ENCODE measurements around the gene MAPK12. TPM values are rescaled to one million over a fixed set of nuclear protein-coding genes. Genes with fewer than 3 reads are reported as not detected.

Gene MAPK12
- total and polyA plus RNA-seq, 4 donors = 0.83 to 2.8 (median 1.9) TPM

GRCh38 chr22:50289151-50289941 is 27.9 kb upstream of the MAPK12 start:
- WGBS = 96% methylated on average over 57 of the region's 57 CpGs

GRCh38 chr22:50287731-50288130 is 26.2 kb upstream of the MAPK12 start:
- H3K27ac ChIP-seq (ENCODE audit: low read depth in 1 of 2, low read length in 2 of 2) = no peak overlapping the region
- H3K9ac ChIP-seq (ENCODE audit: low read depth in 1 of 2, low read length in 2 of 2) = no peak overlapping the region
- no peak for DNase-seq (ENCODE audit: low spot score)
- H3K4me3 ChIP-seq (ENCODE audit: low read depth in 1 of 3, low read length in 3 of 3) = no peak overlapping the region
- no peak for TF ChIP-seq FOXA2 (IDR thresholded peaks at IDR 0.05)
- TF ChIP-seq JUND (IDR thresholded peaks at IDR 0.05) = no peak
- TF ChIP-seq HNF4G (IDR thresholded peaks at IDR 0.05) = no peak
- no peak for TF ChIP-seq RXRA (IDR thresholded peaks at IDR 0.05)
- no peak for TF ChIP-seq RAD21 (IDR thresholded peaks at IDR 0.05)
- no peak for TF ChIP-seq YY1 (IDR thresholded peaks at IDR 0.05)
- no peak for TF ChIP-seq SP1 (IDR thresholded peaks at IDR 0.05)
- TF ChIP-seq GABPA (IDR thresholded peaks at IDR 0.05 in 1 of 2, conservative IDR thresholded peaks at IDR 0.05 in 1 of 2) = no peak
- TF ChIP-seq, protein P1, sequence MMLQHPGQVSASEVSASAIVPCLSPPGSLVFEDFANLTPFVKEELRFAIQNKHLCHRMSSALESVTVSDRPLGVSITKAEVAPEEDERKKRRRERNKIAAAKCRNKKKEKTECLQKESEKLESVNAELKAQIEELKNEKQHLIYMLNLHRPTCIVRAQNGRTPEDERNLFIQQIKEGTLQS (IDR thresholded peaks at IDR 0.05) = no peak
- peaks cover 14 to 60% (median 27%) of the 10 kb centered on the region in 4 donors for H3K36me3 ChIP-seq (ENCODE audit: control insufficient read depth in 4 of 4, insufficient read depth in 3 of 4, low read depth in 1 of 4, low read length in 3 of 4)
- H3K27me3 ChIP-seq (ENCODE audit: control insufficient read depth in 4 of 4, insufficient read depth in 4 of 4, low read length in 3 of 4) = no peaks in the 10 kb centered on the region
- 96% methylated on average over 31 of the region's 31 CpGs for WGBS
- no peaks in the 10 kb centered on the region for H3K9me3 ChIP-seq (ENCODE audit: control insufficient read depth in 4 of 4, low read length in 3 of 4)
- peaks cover 5 to 14% (median 6%) of the 10 kb centered on the region in 4 donors for H3K4me1 ChIP-seq (ENCODE audit: control insufficient read depth in 4 of 4, insufficient read depth in 4 of 4, low read length in 3 of 4)

More at GRCh38 chr22:50289151-50289941, 27.9 kb upstream of the MAPK12 start:
- Histone ChIP-seq H3K27me3 (ENCODE audit: control insufficient read depth in 4 of 4, insufficient read depth in 4 of 4, low read length in 3 of 4) (no peaks in the 10 kb centered on the region), H3K9me3 (ENCODE audit: control insufficient read depth in 4 of 4, low read length in 3 of 4) (no peaks in the 10 kb centered on the region), H3K36me3 (ENCODE audit: control insufficient read depth in 4 of 4, insufficient read depth in 3 of 4, low read depth in 1 of 4, low read length in 3 of 4) (peaks cover 14 to 48% (median 22%) of the 10 kb centered on the region in 4 donors), H3K27ac (ENCODE audit: low read depth in 1 of 2, low read length in 2 of 2) (no peak overlapping the region), H3K9ac (ENCODE audit: low read depth in 1 of 2, low read length in 2 of 2) (no peak overlapping the region), H3K4me1 (ENCODE audit: control insufficient read depth in 4 of 4, insufficient read depth in 4 of 4, low read length in 3 of 4) (peaks cover 16 to 29% (median 21%) of the 10 kb centered on the region in 4 donors), H3K4me3 (ENCODE audit: low read depth in 1 of 3, low read length in 3 of 3) (no peak overlapping the region)
- DNase-seq (ENCODE audit: low spot score) = no peak
- TF ChIP-seq EGR1 (IDR thresholded peaks at IDR 0.05; ENCODE audit: low read depth in 2 of 2) = no peak
- TF ChIP-seq RXRA (IDR thresholded peaks at IDR 0.05) = no peak
- TF ChIP-seq, protein P1 (IDR thresholded peaks at IDR 0.05) = no peak
- TF ChIP-seq, protein P2, sequence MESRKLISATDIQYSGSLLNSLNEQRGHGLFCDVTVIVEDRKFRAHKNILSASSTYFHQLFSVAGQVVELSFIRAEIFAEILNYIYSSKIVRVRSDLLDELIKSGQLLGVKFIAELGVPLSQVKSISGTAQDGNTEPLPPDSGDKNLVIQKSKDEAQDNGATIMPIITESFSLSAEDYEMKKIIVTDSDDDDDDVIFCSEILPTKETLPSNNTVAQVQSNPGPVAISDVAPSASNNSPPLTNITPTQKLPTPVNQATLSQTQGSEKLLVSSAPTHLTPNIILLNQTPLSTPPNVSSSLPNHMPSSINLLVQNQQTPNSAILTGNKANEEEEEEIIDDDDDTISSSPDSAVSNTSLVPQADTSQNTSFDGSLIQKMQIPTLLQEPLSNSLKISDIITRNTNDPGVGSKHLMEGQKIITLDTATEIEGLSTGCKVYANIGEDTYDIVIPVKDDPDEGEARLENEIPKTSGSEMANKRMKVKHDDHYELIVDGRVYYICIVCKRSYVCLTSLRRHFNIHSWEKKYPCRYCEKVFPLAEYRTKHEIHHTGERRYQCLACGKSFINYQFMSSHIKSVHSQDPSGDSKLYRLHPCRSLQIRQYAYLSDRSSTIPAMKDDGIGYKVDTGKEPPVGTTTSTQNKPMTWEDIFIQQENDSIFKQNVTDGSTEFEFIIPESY (IDR thresholded peaks at IDR 0.05) = no peak
- TF ChIP-seq HNF4G (IDR thresholded peaks at IDR 0.05) = no peak
- TF ChIP-seq, protein P3, sequence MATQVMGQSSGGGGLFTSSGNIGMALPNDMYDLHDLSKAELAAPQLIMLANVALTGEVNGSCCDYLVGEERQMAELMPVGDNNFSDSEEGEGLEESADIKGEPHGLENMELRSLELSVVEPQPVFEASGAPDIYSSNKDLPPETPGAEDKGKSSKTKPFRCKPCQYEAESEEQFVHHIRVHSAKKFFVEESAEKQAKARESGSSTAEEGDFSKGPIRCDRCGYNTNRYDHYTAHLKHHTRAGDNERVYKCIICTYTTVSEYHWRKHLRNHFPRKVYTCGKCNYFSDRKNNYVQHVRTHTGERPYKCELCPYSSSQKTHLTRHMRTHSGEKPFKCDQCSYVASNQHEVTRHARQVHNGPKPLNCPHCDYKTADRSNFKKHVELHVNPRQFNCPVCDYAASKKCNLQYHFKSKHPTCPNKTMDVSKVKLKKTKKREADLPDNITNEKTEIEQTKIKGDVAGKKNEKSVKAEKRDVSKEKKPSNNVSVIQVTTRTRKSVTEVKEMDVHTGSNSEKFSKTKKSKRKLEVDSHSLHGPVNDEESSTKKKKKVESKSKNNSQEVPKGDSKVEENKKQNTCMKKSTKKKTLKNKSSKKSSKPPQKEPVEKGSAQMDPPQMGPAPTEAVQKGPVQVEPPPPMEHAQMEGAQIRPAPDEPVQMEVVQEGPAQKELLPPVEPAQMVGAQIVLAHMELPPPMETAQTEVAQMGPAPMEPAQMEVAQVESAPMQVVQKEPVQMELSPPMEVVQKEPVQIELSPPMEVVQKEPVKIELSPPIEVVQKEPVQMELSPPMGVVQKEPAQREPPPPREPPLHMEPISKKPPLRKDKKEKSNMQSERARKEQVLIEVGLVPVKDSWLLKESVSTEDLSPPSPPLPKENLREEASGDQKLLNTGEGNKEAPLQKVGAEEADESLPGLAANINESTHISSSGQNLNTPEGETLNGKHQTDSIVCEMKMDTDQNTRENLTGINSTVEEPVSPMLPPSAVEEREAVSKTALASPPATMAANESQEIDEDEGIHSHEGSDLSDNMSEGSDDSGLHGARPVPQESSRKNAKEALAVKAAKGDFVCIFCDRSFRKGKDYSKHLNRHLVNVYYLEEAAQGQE (IDR thresholded peaks at IDR 0.05) = no peak
- TF ChIP-seq RAD21 (IDR thresholded peaks at IDR 0.05) = no peak
- TF ChIP-seq YY1 (IDR thresholded peaks at IDR 0.05) = no peak
- no peak for TF ChIP-seq HNF4A (conservative IDR thresholded peaks at IDR 0.05)
- TF ChIP-seq FOXA2 (IDR thresholded peaks at IDR 0.05) = no peak
- TF ChIP-seq, protein P4, sequence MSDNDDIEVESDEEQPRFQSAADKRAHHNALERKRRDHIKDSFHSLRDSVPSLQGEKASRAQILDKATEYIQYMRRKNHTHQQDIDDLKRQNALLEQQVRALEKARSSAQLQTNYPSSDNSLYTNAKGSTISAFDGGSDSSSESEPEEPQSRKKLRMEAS (IDR thresholded peaks at IDR 0.05) = no peak
- no peak for TF ChIP-seq NR2F2 (IDR thresholded peaks at IDR 0.05)
- no peak for TF ChIP-seq GABPA (IDR thresholded peaks at IDR 0.05 in 1 of 2, conservative IDR thresholded peaks at IDR 0.05 in 1 of 2)
- no peak for TF ChIP-seq JUND (IDR thresholded peaks at IDR 0.05)
- no peak for TF ChIP-seq FOXA1 (IDR thresholded peaks at IDR 0.05)
- TF ChIP-seq TAF1 (conservative IDR thresholded peaks at IDR 0.05) = no peak

All from liver (tissue), 9 donors.